ENCODE data around the gene CYB5A.

CYB5A gene

GRCh38 chr18:74242438-74243096, 49.2 kb downstream of the CYB5A start:
- no peak for DNase-seq

- DNase-seq = no peak
These were observed 49.8 kb downstream of the CYB5A start for GRCh38 chr18:74241970-74242369.

- DNase-seq = no peak
These were observed 50.3 kb downstream of the CYB5A start for GRCh38 chr18:74241426-74241825.

DNA sequence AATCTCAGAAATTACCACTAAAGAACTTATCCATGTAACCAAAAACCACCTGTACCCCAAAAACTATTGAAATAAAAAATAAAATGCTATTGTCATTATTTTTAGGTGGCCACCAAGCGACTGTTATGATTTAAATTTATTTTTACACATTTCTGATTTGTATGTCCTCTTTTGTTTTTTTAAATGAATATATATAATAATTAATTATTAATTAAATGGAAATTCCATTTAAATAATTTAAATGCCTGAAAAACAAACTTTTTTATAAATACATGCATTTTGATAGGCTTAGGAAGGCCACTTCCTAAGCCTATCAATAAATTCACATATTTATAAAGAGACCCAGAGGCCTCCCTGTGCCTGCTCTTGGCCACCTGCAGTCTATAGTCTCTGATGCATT, 52.2 kb downstream of the CYB5A start:
- DNase-seq = no peak

- no peak for DNase-seq
These were observed 57.2 kb downstream of the CYB5A start for GRCh38 chr18:74234326-74235171.

GRCh38 chr18:74233933-74234325, 57.8 kb downstream of the CYB5A start:
- DNase-seq = no peak

- DNase-seq = no peak
These were observed 60.6 kb downstream of the CYB5A start for GRCh38 chr18:74230922-74231714.

DNA sequence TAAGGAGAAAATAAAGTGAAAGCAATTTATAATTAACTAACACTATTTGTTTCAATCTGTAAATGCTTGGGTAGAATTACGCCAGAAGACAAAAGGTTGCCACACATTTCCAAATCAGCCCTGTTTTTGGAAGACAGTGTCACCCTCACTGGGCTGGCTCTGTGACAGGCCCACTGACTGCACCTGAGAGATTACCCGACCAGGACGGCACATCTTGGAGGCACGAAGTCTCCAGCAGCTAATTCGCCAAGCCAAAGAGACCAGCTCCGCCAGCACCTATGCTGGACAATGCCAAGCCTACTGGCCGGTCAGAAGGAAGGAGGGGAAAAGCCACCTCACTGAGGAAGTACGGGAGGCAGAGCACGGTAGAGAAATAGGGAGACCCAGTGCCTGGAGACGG, 61.9 kb downstream of the CYB5A start:
- no peak for DNase-seq

DNA sequence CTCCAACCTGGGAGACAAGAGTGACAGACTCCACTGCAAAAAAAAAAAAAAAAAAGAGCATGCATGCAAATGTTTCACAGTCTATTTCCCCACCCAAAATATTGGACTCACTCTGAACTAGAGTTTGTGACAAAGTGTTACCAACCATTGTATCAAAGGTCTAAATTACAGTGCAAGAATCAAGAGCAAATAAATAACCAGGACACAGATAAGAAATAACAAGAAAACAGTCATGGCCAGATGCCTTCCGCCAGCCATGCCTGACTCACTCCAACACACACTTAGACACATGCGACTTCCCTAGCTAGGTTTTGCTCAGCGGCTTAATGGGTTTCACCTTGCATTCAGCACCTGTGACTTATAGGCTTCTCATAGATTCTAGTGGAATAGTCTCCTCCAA, 62.8 kb downstream of the CYB5A start:
- DNase-seq = no peak

DNA sequence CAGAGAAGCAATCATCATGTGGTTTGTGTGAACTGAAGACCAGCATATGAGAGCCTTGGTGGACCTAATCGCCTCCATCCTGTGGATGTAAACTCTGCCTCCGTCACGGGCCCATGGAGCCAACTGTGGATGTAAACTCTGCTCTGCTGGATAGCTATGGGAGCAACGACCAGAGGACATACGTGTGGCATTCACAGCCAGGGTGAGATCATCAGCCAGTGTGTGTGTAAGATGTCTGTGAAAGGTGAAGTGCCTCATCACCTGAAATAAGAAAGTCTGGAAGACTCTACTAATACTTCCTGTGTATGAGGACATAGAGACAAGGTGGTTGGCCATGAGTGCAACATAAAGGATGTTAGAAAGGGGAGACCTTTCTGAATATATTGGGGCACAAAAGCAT, 63.5 kb downstream of the CYB5A start:
- no peak for DNase-seq

DNA sequence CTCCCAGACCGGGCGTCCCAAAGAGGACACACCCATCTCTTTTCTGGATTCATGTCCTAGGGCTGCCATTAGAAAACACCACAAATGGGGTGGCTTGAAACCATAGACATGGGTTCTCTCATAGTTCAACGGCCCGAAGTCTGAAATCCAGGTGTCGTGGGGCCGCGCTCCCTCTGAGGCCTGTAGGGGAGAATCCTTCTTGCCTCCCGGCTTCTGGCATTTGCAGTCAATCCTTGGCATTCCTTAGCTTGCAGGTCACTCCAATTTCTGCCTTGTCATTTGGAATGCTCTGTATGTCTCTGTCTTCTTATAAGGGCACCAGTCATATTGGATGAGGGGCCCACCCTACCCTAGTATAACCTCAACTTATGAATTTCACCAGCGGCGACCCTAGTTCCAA, 65.1 kb downstream of the CYB5A start:
- DNase-seq = no peak

DNA sequence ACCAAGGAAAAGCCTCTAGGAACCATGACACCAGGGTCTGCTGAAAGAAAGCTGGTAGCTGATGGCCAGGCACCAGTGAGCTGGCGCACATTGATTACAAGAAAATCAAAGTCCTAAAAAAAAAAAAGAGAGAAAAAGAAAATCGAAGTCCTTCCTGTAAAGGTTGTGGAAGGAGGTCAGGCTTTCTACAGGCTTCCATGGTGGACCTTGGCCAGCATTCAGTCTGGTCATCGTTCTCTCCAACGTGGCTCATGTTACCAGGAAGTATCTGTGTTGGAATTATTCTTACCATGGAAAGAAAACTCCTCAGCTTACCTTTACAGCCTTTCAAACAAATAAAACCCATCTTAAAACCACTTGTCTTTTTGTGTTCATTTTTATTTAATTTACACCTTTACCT, 65.6 kb downstream of the CYB5A start:
- no peak for DNase-seq

GRCh38 chr18:74225193-74225840, 66.4 kb downstream of the CYB5A start:
- DNase-seq = no peak

DNA sequence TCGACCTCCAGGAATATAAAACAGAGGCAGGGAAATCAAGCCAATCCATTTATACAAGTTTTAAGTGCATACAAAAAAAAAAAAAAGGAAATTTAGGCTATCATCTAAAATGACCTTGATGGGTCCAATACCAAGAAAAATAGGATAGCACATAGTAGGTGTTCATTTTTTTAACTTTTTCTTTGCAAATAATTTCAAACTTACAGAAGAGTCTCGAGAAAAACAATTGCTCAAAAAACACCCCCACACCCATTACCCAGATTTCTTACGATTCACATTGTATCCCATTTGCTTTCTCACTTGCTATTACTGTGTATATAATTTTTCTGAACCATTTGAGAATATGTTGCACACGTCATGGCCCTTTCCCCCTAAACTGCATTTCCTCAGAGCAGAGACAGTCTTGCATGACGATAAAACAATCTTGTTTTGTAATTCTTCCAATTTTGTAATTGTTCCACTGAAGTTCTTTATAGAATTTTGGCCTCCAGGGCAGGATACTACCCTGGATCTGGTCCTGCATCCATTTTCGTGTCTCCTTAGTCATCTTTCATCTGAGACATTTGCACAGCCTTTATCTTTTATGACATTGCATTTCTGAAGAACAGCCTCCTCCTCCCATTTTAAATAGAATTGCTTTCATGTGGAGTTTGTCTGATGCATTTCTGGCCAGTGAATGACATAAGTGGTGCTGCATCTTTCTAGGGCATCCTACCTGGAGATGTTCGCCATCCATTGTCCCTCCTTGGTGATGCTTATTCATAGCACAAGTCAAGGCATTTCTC, 68.9 kb downstream of the CYB5A start:
- no peak for DNase-seq

DNA sequence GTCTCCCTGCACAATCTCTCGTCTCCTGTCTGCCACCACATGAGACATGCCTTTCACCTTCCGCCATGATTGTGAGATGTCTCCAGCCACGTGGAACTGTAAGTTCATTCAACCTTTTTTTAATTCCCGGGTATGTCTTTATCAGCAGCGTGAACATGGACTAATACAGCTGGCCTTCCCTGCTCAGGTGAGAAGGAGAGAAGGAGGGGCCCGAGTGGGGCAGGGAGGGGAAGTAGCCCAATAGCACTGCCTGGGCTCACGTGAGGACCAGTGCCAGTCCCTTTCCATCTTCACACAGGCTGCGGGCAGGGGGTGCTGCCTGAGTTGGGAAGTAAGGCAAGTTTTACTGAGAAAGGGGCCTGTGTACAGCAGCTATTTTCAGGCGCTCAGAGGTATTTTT, 70.7 kb downstream of the CYB5A start:
- no peak for DNase-seq

DNA sequence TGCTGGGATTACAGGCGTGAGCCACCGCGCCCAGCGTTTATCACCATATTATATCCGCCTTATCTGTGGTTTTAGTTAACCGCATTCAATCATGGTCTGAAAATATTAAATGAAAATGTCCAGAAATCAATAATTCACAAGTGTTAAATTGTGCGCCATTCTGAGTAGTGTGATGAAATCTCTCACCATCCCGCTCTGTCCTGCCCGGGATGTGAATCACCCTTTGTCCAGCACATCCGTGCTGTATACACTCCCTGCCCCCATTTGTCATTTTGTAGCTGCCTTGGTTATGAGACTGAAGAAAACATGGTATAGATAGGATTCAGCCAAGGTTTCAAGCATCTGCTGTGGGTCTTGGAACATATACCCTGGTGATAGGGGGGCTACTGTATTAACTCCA, 72.7 kb downstream of the CYB5A start:
- DNase-seq = no peak

DNA sequence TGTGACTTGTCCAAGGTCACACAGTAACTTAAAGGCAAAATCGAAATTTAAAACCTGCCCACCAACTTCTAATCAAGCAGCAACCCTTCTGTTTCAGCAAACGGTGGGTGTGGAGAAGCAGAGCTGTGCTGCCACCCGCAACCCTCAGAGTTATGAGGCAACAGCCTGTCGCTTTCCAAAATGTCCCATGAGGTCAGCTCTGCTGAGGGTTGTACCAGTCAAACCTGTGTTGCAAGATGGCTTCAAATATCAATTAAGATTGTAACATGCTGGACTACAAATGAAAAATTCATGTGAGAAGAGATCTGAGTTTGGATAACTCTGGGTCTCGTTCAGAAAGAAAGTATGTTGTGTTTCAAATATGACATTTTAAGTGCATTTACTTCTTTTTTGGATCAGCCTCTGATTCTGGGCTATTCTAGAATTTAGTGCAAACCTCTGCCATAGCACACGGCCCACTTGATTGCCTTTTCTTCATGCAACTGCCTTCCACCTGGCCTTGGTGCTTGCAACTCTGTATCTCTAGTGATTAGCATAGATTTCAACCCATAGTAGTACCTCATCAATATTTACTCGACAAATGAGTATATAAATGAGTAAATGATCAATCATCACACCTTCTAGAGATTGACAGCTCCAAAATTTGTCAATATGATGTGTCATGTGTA, 74.2 kb downstream of the CYB5A start:
- DNase-seq = no peak

GRCh38 chr18:74216661-74217110, 75.1 kb downstream of the CYB5A start:
- no peak for DNase-seq

GRCh38 chr18:74215863-74216262, 75.9 kb downstream of the CYB5A start:
- no peak for DNase-seq

DNA sequence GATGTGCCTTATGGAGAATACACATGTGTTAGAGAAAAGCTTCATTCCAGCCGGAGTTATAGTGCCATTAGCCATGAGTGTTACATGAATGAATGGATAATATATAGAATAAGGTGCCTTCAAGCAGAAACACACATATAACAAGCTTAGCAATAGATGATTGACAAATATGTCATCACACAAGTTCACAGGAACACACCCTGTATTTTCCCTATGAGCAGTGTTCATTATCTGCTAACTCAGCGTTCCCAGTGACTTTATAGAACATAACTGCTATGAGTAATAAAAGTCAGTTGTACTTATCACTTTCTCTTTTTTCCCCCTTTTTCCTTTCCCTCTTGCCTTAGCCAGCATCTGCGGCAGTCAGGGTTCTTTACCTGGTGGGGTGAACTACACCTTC, 78.3 kb downstream of the CYB5A start:
- DNase-seq = no peak

DNA sequence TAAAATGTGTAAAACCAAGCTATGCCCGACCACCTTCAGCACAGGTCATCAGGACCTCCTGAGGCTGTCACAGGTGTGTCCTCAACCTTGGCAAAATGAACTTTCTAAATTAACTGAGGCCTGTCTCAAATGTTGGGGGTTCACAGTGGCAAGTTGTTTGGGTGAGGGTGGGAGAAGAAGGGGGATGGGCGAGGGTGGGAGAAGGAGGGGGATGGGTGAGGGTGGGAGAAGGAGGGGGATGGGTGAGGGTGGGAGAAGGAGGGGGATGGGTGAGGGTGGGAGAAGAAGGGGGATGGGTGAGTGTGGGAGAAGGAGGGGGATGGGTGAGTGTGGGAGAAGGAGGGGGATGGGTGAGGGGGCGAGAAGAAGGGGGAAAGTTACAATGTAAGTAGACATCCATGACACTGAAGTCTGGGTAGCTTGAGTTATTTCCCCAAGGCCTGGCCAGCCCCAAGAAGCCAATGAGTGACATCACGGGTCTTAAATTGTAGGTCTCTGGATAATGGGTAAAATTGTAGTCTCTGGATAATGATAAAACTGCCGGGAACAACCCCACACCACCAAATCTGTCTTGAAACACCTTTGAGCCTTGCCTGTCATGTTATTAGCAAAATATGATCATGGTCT, 87.1 kb downstream of the CYB5A start:
- DNase-seq = no peak

All from NCI-H2171 treated with DMSO at 0.1 percent for 48 hours (cell line).